H1 (cell line): ENCODE data around the gene H6PD. TPM values are rescaled to one million over a fixed set of nuclear protein-coding genes. Genes with fewer than 3 reads are reported as not detected.

Experiments used
- GABPA ChIP-seq: IDR thresholded peaks from 2 replicates; pipeline ENCODE4 v1.6.1; 2011; ENCODE audit warnings: mild to moderate bottlenecking, low read length, moderate library complexity, borderline replicate concordance; ENCODE audit not compliant: insufficient read depth
- polyA plus RNA-seq, 7 experiments: library from polyadenylated mRNA; depleted of rRNA in 3 of 7; stranded (reverse) in 5 of 7; unstranded in 2 of 7; fragments of >200 nt in 5 of 7; fragments of 200-250 nt in 2 of 7; gene quantifications; 1 replicate in 5 of 7; 2 replicates in 1 of 7; 4 replicates in 1 of 7; pipeline versions ENCODE4 v1.2.1 to v1.2.3, GENCODE V29; 2011 to 2013; ENCODE audit warnings: missing spikeins in 2 of 7, mixed read lengths in 2 of 7
- total RNA-seq: library from RNA; stranded (reverse); fragmentation: NEBNext Ultra II Directional; extraction: Animal tissue kit (Norgen Biotek cat#: 25700); gene quantifications from 2 replicates; pipeline ENCODE4 v1.2.1, GENCODE V29; 2021

The H6PD gene
- total and polyA plus RNA-seq, 2 of the 8 experiments (the other 6 are each of a cell fraction or from before 2014, with no cell fraction given) = 3.6 to 3.8 TPM

- no peak for TF ChIP-seq GABPA
Observed at GRCh38 chr1:9233241-9233941, 1.2 kb upstream of the H6PD start (continued).
